HEK293 (cell line): ENCODE data around the gene ELF3.

ENCODE experiments used
- CTCF ChIA-PET: fragments of 350-600 bp; formaldehyde crosslinking; extraction: SDS; loops from one replicate; lab custom pipeline; 2021; ENCODE audit warnings: antibody characterized with exemption; lab: Yijun Ruan, JAX
- POLR2A ChIA-PET: fragments of 300-600 bp; formaldehyde crosslinking; extraction: SDS; loops from one replicate; lab custom pipeline; 2020; ENCODE audit warnings: antibody characterized with exemption, inconsistent platforms; lab: Yijun Ruan, JAX
- H3K27ac ChIP-seq: fragments of 200-500 bp; sonication (Bioruptor generic); 2 replicates; pipeline ENCODE4 v1.5.1; 2014; ENCODE audit warnings: low read depth, low read length, control low read depth, inconsistent platforms; ENCODE audit errors: extremely low read depth
- H3K36me3 ChIP-seq, 2 experiments: fragments of 200-500 bp in 1 of 2; sonication (Bioruptor generic) in 1 of 2; 1 replicate in 1 of 2; 2 replicates in 1 of 2; pipeline ENCODE4 v1.5.1; 2014 to 2017; ENCODE audit warnings: inconsistent platforms in 2 of 2, low read length in 2 of 2; ENCODE audit not compliant: control insufficient read depth in 2 of 2, insufficient read depth in 1 of 2
- H3K4me1 ChIP-seq: fragments of 200-500 bp; sonication (Bioruptor generic); 2 replicates; pipeline ENCODE4 v1.5.1; 2014; ENCODE audit warnings: mild to moderate bottlenecking, low read length, inconsistent platforms; ENCODE audit not compliant: control insufficient read depth, insufficient read depth
- H3K4me3 ChIP-seq: 2 replicates; pipeline ENCODE4 v1.5.1; 2011; ENCODE audit warnings: low read depth, mild to moderate bottlenecking, control low read depth, low read length, moderate library complexity
- H3K9me3 ChIP-seq: fragments of 200-500 bp; sonication (Bioruptor generic); 2 replicates; pipeline ENCODE4 v1.5.1; 2014; ENCODE audit warnings: low read depth, low read length, inconsistent platforms; ENCODE audit not compliant: control insufficient read depth, insufficient read depth
- BCL11A ChIP-seq: fragments of 450-650 bp; formaldehyde crosslinking; IDR thresholded peaks from 2 replicates; pipeline ENCODE4 v1.5.1; 2016; ENCODE audit warnings: low read depth, missing biosample characterization, missing genetic modification characterization
- HOXA7 ChIP-seq: sonication (generic); formaldehyde crosslinking; IDR thresholded peaks from 2 replicates; pipeline ENCODE4 v1.8.1; 2022; ENCODE audit warnings: missing genetic modification reagents, borderline replicate concordance
- KLF16 ChIP-seq: fragments of 450-650 bp; formaldehyde crosslinking; IDR thresholded peaks from 2 replicates; pipeline ENCODE4 v1.5.1; 2017; ENCODE audit warnings: missing biosample characterization, missing genetic modification characterization
- RBAK ChIP-seq: fragments of 450-650 bp; formaldehyde crosslinking; IDR thresholded peaks from 2 replicates; pipeline ENCODE4 v1.5.1; 2016; ENCODE audit warnings: missing biosample characterization, missing genetic modification characterization
- ZBTB17 ChIP-seq: fragments of 450-650 bp; formaldehyde crosslinking; IDR thresholded peaks from 2 replicates; pipeline ENCODE4 v1.5.1; 2016; ENCODE audit warnings: missing biosample characterization, missing genetic modification characterization
- ZFHX2 ChIP-seq: fragments of 450-650 bp; formaldehyde crosslinking; conservative IDR thresholded peaks from 2 replicates; pipeline ENCODE4 v1.5.1; 2016; ENCODE audit warnings: missing biosample characterization, missing genetic modification characterization
- ZFP37 ChIP-seq: fragments of 450-650 bp; formaldehyde crosslinking; IDR thresholded peaks from 2 replicates; pipeline ENCODE4 v1.5.1; 2016; ENCODE audit warnings: missing biosample characterization, missing genetic modification characterization
- ZFP41 ChIP-seq: fragments of 450-650 bp; formaldehyde crosslinking; IDR thresholded peaks from 2 replicates; pipeline ENCODE4 v1.5.1; 2016; ENCODE audit warnings: missing biosample characterization, missing genetic modification characterization, borderline replicate concordance
- ZNF121 ChIP-seq: fragments of 450-650 bp; formaldehyde crosslinking; IDR thresholded peaks from 2 replicates; pipeline ENCODE4 v1.5.1; 2016; ENCODE audit warnings: missing biosample characterization, missing genetic modification characterization
- ZNF133 ChIP-seq: fragments of 450-650 bp; formaldehyde crosslinking; IDR thresholded peaks from 2 replicates; pipeline ENCODE4 v1.5.1; 2016; ENCODE audit warnings: missing biosample characterization, missing genetic modification characterization
- ZNF335 ChIP-seq: fragments of 450-650 bp; formaldehyde crosslinking; conservative IDR thresholded peaks from 2 replicates; pipeline ENCODE4 v1.5.1; 2016; ENCODE audit warnings: missing biosample characterization, missing genetic modification characterization
- ZNF37A ChIP-seq: fragments of 450-650 bp; IDR thresholded peaks from 2 replicates; pipeline ENCODE4 v1.5.1; 2018; ENCODE audit warnings: missing biosample characterization, missing genetic modification characterization
- ZNF555 ChIP-seq: fragments of 450-650 bp; formaldehyde crosslinking; conservative IDR thresholded peaks from 2 replicates; pipeline ENCODE4 v1.5.1; 2017; ENCODE audit warnings: missing biosample characterization, mild to moderate bottlenecking, missing genetic modification characterization, inconsistent platforms
- ZNF596 ChIP-seq: fragments of 450-650 bp; IDR thresholded peaks from 2 replicates; pipeline ENCODE4 v1.5.0; 2018; ENCODE audit warnings: missing biosample characterization, mild to moderate bottlenecking, missing genetic modification characterization, moderate library complexity
- ZNF670 ChIP-seq: fragments of 450-650 bp; formaldehyde crosslinking; IDR thresholded peaks from 2 replicates; pipeline ENCODE4 v1.5.1; 2016; ENCODE audit warnings: missing biosample characterization, missing genetic modification characterization, low read depth
- ZSCAN23 ChIP-seq: fragments of 450-650 bp; formaldehyde crosslinking; IDR thresholded peaks from 2 replicates; pipeline ENCODE4 v1.5.1; 2016; ENCODE audit warnings: missing biosample characterization, missing genetic modification characterization
- TF ChIP-seq, protein P1 (sequence below): fragments of 450-650 bp; formaldehyde crosslinking; IDR thresholded peaks from 2 replicates; pipeline ENCODE4 v1.5.1; 2016; ENCODE audit warnings: missing biosample characterization, missing genetic modification characterization
- TF ChIP-seq, protein P2 (sequence below): fragments of 450-650 bp; formaldehyde crosslinking; IDR thresholded peaks from 2 replicates; pipeline ENCODE4 v1.5.1; 2016; ENCODE audit warnings: missing biosample characterization, missing genetic modification characterization
- TF ChIP-seq, protein P3 (sequence below): fragments of 450-650 bp; formaldehyde crosslinking; IDR thresholded peaks from 2 replicates; pipeline ENCODE4 v1.5.1; 2016; ENCODE audit warnings: missing biosample characterization, missing genetic modification characterization, borderline replicate concordance
- TF ChIP-seq, protein P4 (sequence below): fragments of 450-650 bp; IDR thresholded peaks from 2 replicates; pipeline ENCODE4 v1.5.1; 2018; ENCODE audit warnings: missing biosample characterization, missing genetic modification characterization
- TF ChIP-seq, protein P5 (sequence below): IDR thresholded peaks from 2 replicates; pipeline ENCODE4 v1.6.1; 2011; ENCODE audit warnings: mild to moderate bottlenecking, low read depth, low read length, borderline replicate concordance
- TF ChIP-seq, protein P6 (sequence below): fragments of 450-650 bp; formaldehyde crosslinking; IDR thresholded peaks from 2 replicates; pipeline ENCODE4 v1.5.1; 2016; ENCODE audit warnings: missing biosample characterization, missing genetic modification characterization
- TF ChIP-seq, protein P7 (sequence below): fragments of 450-650 bp; formaldehyde crosslinking; IDR thresholded peaks from 2 replicates; pipeline ENCODE4 v1.5.1; 2016; ENCODE audit warnings: missing biosample characterization, missing genetic modification characterization, borderline replicate concordance

The ELF3 gene

DNA sequence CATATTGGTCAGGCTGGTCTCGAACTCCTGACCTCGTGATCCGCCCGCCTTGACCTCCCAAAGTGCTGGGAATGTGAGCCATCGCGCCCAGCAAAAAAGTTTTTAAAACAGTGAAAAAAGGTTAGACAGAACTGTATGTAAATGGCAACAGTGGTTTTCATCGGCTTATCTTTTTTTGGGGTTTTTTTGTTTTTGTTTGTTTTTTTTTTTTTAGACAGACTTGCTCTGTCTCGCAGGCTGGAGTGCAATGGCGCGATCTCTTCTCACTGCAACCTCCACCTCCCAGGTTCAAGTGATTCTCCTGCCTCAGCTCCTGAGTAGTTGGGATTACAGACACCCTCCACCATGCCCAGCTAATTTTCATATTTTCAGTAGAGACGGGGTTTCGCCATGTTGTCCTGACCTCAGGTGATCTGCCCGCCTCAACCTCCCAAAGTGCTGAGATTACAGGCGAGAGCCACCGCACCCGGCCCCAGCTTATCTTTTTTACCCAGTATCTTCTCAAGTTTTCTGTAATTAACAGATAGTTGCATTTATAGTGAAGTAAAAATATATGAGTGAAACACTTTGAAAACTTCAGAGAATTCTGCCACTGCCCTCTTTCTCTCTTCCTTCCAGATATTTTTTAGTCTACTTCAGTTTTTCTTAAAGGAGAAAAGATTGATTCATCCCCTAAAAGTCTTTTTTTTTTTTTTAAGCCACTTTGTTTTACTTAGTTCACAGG, 42.0 kb upstream of the ELF3 start:
- ChIA-PET POLR2A (interaction anchor here (0.7 to 0.8 kb wide), 2 partner anchors 72 to 670 kb away, joined by 3 read pairs; no protein-coding TSS in a partner anchor), CTCF (interaction anchor here (0.6 to 3.4 kb wide), 4 partner anchors 14 to 91 kb away, joined by 4 to 17 read pairs (median 8); no protein-coding TSS in a partner anchor)
- TF ChIP-seq BCL11A (no peak), KLF16 (no peak), ZNF133 (tag by site-specific recombination) (no peak), ZSCAN23 (0 out of 2 replicates have a peak, but pooled peaks have one; percentile 45), ZNF335 (tag by site-specific recombination) (no peak), ZNF37A (no peak), ZNF670 (tag by site-specific recombination) (no peak), ZFHX2 (tag by site-specific recombination) (no peak), ZNF121 (tag by site-specific recombination) (no peak), RBAK (tag by site-specific recombination) (no peak), HOXA7 (CRISPR knock-in tag) (no peak), ZNF555 (tag by site-specific recombination) (no peak), ZFP41 (tag by site-specific recombination) (no peak), ZFP37 (tag by site-specific recombination) (no peak), ZBTB17 (peak; percentile 35; the same call in 1 of the 2 replicates), ZNF596 (tag by site-specific recombination) (no peak)
- TF ChIP-seq, protein P1, sequence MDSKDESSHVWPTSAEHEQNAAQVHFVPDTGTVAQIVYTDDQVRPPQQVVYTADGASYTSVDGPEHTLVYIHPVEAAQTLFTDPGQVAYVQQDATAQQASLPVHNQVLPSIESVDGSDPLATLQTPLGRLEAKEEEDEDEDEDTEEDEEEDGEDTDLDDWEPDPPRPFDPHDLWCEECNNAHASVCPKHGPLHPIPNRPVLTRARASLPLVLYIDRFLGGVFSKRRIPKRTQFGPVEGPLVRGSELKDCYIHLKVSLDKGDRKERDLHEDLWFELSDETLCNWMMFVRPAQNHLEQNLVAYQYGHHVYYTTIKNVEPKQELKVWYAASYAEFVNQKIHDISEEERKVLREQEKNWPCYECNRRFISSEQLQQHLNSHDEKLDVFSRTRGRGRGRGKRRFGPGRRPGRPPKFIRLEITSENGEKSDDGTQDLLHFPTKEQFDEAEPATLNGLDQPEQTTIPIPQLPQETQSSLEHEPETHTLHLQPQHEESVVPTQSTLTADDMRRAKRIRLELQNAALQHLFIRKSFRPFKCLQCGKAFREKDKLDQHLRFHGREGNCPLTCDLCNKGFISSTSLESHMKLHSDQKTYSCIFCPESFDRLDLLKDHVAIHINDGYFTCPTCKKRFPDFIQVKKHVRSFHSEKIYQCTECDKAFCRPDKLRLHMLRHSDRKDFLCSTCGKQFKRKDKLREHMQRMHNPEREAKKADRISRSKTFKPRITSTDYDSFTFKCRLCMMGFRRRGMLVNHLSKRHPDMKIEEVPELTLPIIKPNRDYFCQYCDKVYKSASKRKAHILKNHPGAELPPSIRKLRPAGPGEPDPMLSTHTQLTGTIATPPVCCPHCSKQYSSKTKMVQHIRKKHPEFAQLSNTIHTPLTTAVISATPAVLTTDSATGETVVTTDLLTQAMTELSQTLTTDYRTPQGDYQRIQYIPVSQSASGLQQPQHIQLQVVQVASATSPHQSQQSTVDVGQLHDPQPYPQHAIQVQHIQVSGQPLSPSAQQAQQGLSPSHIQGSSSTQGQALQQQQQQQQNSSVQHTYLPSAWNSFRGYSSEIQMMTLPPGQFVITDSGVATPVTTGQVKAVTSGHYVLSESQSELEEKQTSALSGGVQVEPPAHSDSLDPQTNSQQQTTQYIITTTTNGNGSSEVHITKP: 0 out of 2 replicates have a peak, but pooled peaks have one; percentile 17
- TF ChIP-seq, protein P2, sequence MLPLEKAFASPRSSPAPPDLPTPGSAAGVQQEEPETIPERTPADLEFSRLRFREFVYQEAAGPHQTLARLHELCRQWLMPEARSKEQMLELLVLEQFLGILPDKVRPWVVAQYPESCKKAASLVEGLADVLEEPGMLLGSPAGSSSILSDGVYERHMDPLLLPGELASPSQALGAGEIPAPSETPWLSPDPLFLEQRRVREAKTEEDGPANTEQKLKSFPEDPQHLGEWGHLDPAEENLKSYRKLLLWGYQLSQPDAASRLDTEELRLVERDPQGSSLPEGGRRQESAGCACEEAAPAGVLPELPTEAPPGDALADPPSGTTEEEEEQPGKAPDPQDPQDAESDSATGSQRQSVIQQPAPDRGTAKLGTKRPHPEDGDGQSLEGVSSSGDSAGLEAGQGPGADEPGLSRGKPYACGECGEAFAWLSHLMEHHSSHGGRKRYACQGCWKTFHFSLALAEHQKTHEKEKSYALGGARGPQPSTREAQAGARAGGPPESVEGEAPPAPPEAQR (tag by site-specific recombination): no peak
- TF ChIP-seq, protein P3, sequence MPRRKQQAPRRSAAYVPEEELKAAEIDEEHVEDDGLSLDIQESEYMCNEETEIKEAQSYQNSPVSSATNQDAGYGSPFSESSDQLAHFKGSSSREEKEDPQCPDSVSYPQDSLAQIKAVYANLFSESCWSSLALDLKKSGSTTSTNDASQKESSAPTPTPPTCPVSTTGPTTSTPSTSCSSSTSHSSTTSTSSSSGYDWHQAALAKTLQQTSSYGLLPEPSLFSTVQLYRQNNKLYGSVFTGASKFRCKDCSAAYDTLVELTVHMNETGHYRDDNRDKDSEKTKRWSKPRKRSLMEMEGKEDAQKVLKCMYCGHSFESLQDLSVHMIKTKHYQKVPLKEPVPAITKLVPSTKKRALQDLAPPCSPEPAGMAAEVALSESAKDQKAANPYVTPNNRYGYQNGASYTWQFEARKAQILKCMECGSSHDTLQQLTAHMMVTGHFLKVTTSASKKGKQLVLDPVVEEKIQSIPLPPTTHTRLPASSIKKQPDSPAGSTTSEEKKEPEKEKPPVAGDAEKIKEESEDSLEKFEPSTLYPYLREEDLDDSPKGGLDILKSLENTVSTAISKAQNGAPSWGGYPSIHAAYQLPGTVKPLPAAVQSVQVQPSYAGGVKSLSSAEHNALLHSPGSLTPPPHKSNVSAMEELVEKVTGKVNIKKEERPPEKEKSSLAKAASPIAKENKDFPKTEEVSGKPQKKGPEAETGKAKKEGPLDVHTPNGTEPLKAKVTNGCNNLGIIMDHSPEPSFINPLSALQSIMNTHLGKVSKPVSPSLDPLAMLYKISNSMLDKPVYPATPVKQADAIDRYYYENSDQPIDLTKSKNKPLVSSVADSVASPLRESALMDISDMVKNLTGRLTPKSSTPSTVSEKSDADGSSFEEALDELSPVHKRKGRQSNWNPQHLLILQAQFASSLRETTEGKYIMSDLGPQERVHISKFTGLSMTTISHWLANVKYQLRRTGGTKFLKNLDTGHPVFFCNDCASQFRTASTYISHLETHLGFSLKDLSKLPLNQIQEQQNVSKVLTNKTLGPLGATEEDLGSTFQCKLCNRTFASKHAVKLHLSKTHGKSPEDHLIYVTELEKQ (tag by site-specific recombination): no peak
- TF ChIP-seq, protein P4, sequence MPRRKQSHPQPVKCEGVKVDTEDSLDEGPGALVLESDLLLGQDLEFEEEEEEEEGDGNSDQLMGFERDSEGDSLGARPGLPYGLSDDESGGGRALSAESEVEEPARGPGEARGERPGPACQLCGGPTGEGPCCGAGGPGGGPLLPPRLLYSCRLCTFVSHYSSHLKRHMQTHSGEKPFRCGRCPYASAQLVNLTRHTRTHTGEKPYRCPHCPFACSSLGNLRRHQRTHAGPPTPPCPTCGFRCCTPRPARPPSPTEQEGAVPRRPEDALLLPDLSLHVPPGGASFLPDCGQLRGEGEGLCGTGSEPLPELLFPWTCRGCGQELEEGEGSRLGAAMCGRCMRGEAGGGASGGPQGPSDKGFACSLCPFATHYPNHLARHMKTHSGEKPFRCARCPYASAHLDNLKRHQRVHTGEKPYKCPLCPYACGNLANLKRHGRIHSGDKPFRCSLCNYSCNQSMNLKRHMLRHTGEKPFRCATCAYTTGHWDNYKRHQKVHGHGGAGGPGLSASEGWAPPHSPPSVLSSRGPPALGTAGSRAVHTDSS (tag by site-specific recombination): no peak
- TF ChIP-seq, protein P5, sequence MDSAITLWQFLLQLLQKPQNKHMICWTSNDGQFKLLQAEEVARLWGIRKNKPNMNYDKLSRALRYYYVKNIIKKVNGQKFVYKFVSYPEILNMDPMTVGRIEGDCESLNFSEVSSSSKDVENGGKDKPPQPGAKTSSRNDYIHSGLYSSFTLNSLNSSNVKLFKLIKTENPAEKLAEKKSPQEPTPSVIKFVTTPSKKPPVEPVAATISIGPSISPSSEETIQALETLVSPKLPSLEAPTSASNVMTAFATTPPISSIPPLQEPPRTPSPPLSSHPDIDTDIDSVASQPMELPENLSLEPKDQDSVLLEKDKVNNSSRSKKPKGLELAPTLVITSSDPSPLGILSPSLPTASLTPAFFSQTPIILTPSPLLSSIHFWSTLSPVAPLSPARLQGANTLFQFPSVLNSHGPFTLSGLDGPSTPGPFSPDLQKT: no peak
- TF ChIP-seq, protein P6, sequence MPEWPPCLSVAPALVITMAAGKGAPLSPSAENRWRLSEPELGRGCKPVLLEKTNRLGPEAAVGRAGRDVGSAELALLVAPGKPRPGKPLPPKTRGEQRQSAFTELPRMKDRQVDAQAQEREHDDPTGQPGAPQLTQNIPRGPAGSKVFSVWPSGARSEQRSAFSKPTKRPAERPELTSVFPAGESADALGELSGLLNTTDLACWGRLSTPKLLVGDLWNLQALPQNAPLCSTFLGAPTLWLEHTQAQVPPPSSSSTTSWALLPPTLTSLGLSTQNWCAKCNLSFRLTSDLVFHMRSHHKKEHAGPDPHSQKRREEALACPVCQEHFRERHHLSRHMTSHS (tag by site-specific recombination): no peak
- TF ChIP-seq, protein P7, sequence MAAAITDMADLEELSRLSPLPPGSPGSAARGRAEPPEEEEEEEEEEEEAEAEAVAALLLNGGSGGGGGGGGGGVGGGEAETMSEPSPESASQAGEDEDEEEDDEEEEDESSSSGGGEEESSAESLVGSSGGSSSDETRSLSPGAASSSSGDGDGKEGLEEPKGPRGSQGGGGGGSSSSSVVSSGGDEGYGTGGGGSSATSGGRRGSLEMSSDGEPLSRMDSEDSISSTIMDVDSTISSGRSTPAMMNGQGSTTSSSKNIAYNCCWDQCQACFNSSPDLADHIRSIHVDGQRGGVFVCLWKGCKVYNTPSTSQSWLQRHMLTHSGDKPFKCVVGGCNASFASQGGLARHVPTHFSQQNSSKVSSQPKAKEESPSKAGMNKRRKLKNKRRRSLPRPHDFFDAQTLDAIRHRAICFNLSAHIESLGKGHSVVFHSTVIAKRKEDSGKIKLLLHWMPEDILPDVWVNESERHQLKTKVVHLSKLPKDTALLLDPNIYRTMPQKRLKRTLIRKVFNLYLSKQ (tag by site-specific recombination): no peak

More for the DNA sequence above, 42.0 kb upstream of the ELF3 start:
- Histone ChIP-seq H3K36me3 (peaks cover 35 to 63% of the 10 kb centered on the region in 2 experiments), H3K4me1 (peaks cover 13% of the 10 kb centered on the region), H3K27ac (no peak overlapping the region), H3K4me3 (no peak overlapping the region), H3K9me3 (no peaks in the 10 kb centered on the region)
